Hepatocyte (in vitro differentiated cells): ENCODE data around the gene ZNF394. TPM values are rescaled to one million over a fixed set of nuclear protein-coding genes. Genes with fewer than 3 reads are reported as not detected.
A peak's percentile ranks its signal among the peaks of the same experiment; 100 is the strongest.

Experiments
- DNase-seq: peaks from one replicate; pipeline ENCODE4 v3.0.0-alpha.2; 2016; ENCODE audit warnings: low spot score
- H2AFZ ChIP-seq: fragments of 200-600 bp; sonication (generic); 2 replicates; pipeline ENCODE4 v1.6.0; 2016; ENCODE audit warnings: antibody characterized with exemption, mild to moderate bottlenecking
- H3K27ac ChIP-seq: fragments of 200-600 bp; sonication (generic); 2 replicates; pipeline ENCODE4 v1.5.1; 2016; ENCODE audit warnings: mild to moderate bottlenecking
- H3K27me3 ChIP-seq: fragments of 200-600 bp; sonication (generic); 2 replicates; pipeline ENCODE4 v1.6.1; 2016
- H3K36me3 ChIP-seq: fragments of 200-600 bp; sonication (generic); replicated peaks from 2 replicates; pipeline ENCODE4 v1.5.1; 2016; ENCODE audit warnings: low read depth; ENCODE audit not compliant: insufficient read depth
- H3K4me1 ChIP-seq: fragments of 200-600 bp; sonication (generic); 2 replicates; pipeline ENCODE4 v1.5.1; 2016; ENCODE audit warnings: mild to moderate bottlenecking, moderate library complexity; ENCODE audit not compliant: insufficient read depth
- H3K4me2 ChIP-seq: fragments of 200-600 bp; sonication (generic); 2 replicates; pipeline ENCODE4 v1.6.0; 2016
- H3K4me3 ChIP-seq: fragments of 200-600 bp; sonication (generic); 2 replicates; pipeline ENCODE4 v1.5.1; 2016; ENCODE audit warnings: mild to moderate bottlenecking
- H3K79me2 ChIP-seq: fragments of 200-600 bp; sonication (generic); 2 replicates; pipeline ENCODE4 v1.6.0; 2017; ENCODE audit warnings: mild to moderate bottlenecking
- H3K9me2 ChIP-seq: fragments of 200-600 bp; sonication (generic); replicated peaks from 2 replicates; pipeline ENCODE4 v1.6.0; 2017; ENCODE audit warnings: mild to moderate bottlenecking; ENCODE audit not compliant: insufficient read depth
- H3K9me3 ChIP-seq: fragments of 200-600 bp; sonication (generic); 2 replicates; pipeline ENCODE4 v1.5.1; 2016; ENCODE audit warnings: low read depth, mild to moderate bottlenecking
- H4K20me1 ChIP-seq: fragments of 200-600 bp; sonication (generic); 2 replicates; pipeline ENCODE4 v1.6.0; 2016; ENCODE audit warnings: mild to moderate bottlenecking; ENCODE audit not compliant: insufficient read depth, poor library complexity, severe bottlenecking
- CTCF ChIP-seq: fragments of 200-600 bp; sonication (generic); IDR thresholded peaks from 2 replicates; pipeline ENCODE4 v1.5.1; 2016; ENCODE audit warnings: antibody characterized with exemption, mild to moderate bottlenecking; ENCODE audit not compliant: poor library complexity
- EZH2 ChIP-seq: fragments of 200-600 bp; sonication (generic); IDR thresholded peaks from 2 replicates; pipeline ENCODE4 v1.6.1; 2016; ENCODE audit warnings: antibody characterized with exemption, mild to moderate bottlenecking, borderline replicate concordance
- EZH2phosphoT487 ChIP-seq: fragments of 200-600 bp; sonication (generic); IDR thresholded peaks from one replicate; pipeline ENCODE4 v1.6.1; 2018; ENCODE audit warnings: antibody characterized with exemption, mild to moderate bottlenecking, low read depth, moderate library complexity; ENCODE audit not compliant: unreplicated experiment, severe bottlenecking
- WGBS: methylation state at CpG from one replicate; pipeline ENCODE4 v1.1.6; 2016; ENCODE audit warnings: low lambda C conversion rate; ENCODE audit errors: missing lambda C conversion rate; 5-methylcytosine and 5-hydroxymethylcytosine counted together
- polyA plus RNA-seq: library from polyadenylated mRNA; unstranded; fragments of >200 nt; fragmentation: Nextera tagmentation; extraction: Ambion mirVana; gene quantifications from 2 replicates; pipeline ENCODE4 v1.2.1, GENCODE V29; 2016
- total RNA-seq: library from RNA; depleted of rRNA; stranded (reverse); fragments of >200 nt; gene quantifications from 2 replicates; pipeline ENCODE4 v1.2.3, GENCODE V29; 2014

ZNF394 gene
- total and polyA plus RNA-seq, 2 experiments from 2014 or later = 18.4 to 19.4 TPM

GRCh38 chr7:99449326-99449725 lies 50.8 kb downstream of the ZNF394 start:
- Histone ChIP-seq H3K79me2 (peaks cover 9% of the 10 kb centered on the region), H3K27me3 (no peaks in the 10 kb centered on the region), H3K9me3 (no peaks in the 10 kb centered on the region), H2AFZ (no peak overlapping the region), H3K4me1 (no peaks in the 10 kb centered on the region), H3K27ac (no peak overlapping the region), H3K36me3 (no peaks in the 10 kb centered on the region), H3K4me3 (no peak overlapping the region), H3K9me2 (no peaks in the 10 kb centered on the region), H4K20me1 (no peaks in the 10 kb centered on the region), H3K4me2 (no peak overlapping the region)
- 95% methylated on average over 5 of the region's 5 CpGs for WGBS
- TF ChIP-seq EZH2 (no peak), EZH2phosphoT487 (no peak), CTCF (no peak)
- DNase-seq = no peak

- no peaks in the 10 kb centered on the region for H4K20me1 ChIP-seq
- TF ChIP-seq EZH2 (no peak), CTCF (no peak)
- H2AFZ ChIP-seq = no peak overlapping the region
- peaks cover 10% of the 10 kb centered on the region for H3K79me2 ChIP-seq
- 97% methylated on average over 10 of the region's 10 CpGs for WGBS
- no peak overlapping the region for H3K4me3 ChIP-seq
- H3K9me2 ChIP-seq = no peaks in the 10 kb centered on the region
- no peaks in the 10 kb centered on the region for H3K4me1 ChIP-seq
- H3K9me3 ChIP-seq = no peaks in the 10 kb centered on the region
- no peaks in the 10 kb centered on the region for H3K27me3 ChIP-seq
- no peak overlapping the region for H3K27ac ChIP-seq
- no peaks in the 10 kb centered on the region for H3K36me3 ChIP-seq
- no peak for DNase-seq
- H3K4me2 ChIP-seq = no peak overlapping the region
These were observed 51.2 kb downstream of the ZNF394 start for GRCh38 chr7:99448855-99449254.

GRCh38 chr7:99447943-99448342 lies 52.1 kb downstream of the ZNF394 start:
- peak; percentile 3 for TF ChIP-seq CTCF
- TF ChIP-seq EZH2phosphoT487 = no peak
- no peak overlapping the region for H2AFZ ChIP-seq
- no peaks in the 10 kb centered on the region for H3K36me3 ChIP-seq
- H3K4me1 ChIP-seq = no peaks in the 10 kb centered on the region
- no peak overlapping the region for H3K4me3 ChIP-seq
- WGBS = 96% methylated on average over 10 of the region's 10 CpGs
- peaks cover 11% of the 10 kb centered on the region for H3K79me2 ChIP-seq
- H4K20me1 ChIP-seq = no peaks in the 10 kb centered on the region
- no peaks in the 10 kb centered on the region for H3K9me2 ChIP-seq
- DNase-seq = no peak
- H3K27me3 ChIP-seq = no peaks in the 10 kb centered on the region
- H3K27ac ChIP-seq = no peak overlapping the region
- no peak overlapping the region for H3K4me2 ChIP-seq
- no peaks in the 10 kb centered on the region for H3K9me3 ChIP-seq

- Histone ChIP-seq H3K9me2 (no peaks in the 10 kb centered on the region), H3K4me3 (no peak overlapping the region), H2AFZ (no peak overlapping the region), H3K9me3 (no peaks in the 10 kb centered on the region), H3K79me2 (peaks cover 24% of the 10 kb centered on the region), H3K27ac (no peak overlapping the region), H4K20me1 (no peaks in the 10 kb centered on the region), H3K4me2 (no peak overlapping the region), H3K36me3 (no peaks in the 10 kb centered on the region), H3K4me1 (no peaks in the 10 kb centered on the region), H3K27me3 (no peaks in the 10 kb centered on the region)
- TF ChIP-seq CTCF (no peak), EZH2 (no peak), EZH2phosphoT487 (no peak)
- 98% methylated on average over 4 of the region's 4 CpGs for WGBS
- DNase-seq = no peak
These were observed 54.0 kb downstream of the ZNF394 start for GRCh38 chr7:99446096-99446495.

Other genes starting within 250 kb of the ZNF394 start
- gene MYH16, start 227.4 kb downstream of the ZNF394 start, total RNA-seq = 0.13 TPM in 1 of 2 replicates, not detected in the other
- not detected in 2 replicates for gene MYH16, start 227.4 kb downstream of the ZNF394 start, polyA plus RNA-seq
- gene ARPC1A, start 174.4 kb downstream of the ZNF394 start, total RNA-seq = 158 and 166 TPM in 2 replicates
- gene ARPC1A, start 174.4 kb downstream of the ZNF394 start, polyA plus RNA-seq = 190 and 194 TPM in 2 replicates
- 139 and 153 TPM in 2 replicates for gene ARPC1B, start 125.6 kb downstream of the ZNF394 start, total RNA-seq
- gene ARPC1B, start 125.6 kb downstream of the ZNF394 start, polyA plus RNA-seq = 199 and 205 TPM in 2 replicates
- gene PDAP1, start 91.7 kb downstream of the ZNF394 start, total RNA-seq = 93.9 and 110 TPM in 2 replicates
- 52.6 and 76.5 TPM in 2 replicates for gene PDAP1, start 91.7 kb downstream of the ZNF394 start, polyA plus RNA-seq
- gene BUD31, start 91.3 kb downstream of the ZNF394 start, total RNA-seq = 77.5 and 87.7 TPM in 2 replicates
- 233 and 235 TPM in 2 replicates for gene BUD31, start 91.3 kb downstream of the ZNF394 start, polyA plus RNA-seq
- 9.2 and 11.3 TPM in 2 replicates for gene PTCD1, start 61.5 kb downstream of the ZNF394 start, total RNA-seq
- 7.0 and 10.8 TPM in 2 replicates for gene PTCD1, start 61.5 kb downstream of the ZNF394 start, polyA plus RNA-seq
- gene CPSF4, start 61.3 kb downstream of the ZNF394 start, total RNA-seq = 25.3 and 37.6 TPM in 2 replicates
- gene CPSF4, start 61.3 kb downstream of the ZNF394 start, polyA plus RNA-seq = 35.1 and 41.1 TPM in 2 replicates
- 2,783 and 3,615 TPM in 2 replicates for gene ATP5MF, start 34.1 kb downstream of the ZNF394 start, total RNA-seq
- 785 and 822 TPM in 2 replicates for gene ATP5MF, start 34.1 kb downstream of the ZNF394 start, polyA plus RNA-seq
- gene ZNF789, start 27.4 kb downstream of the ZNF394 start, total RNA-seq = 7.0 and 11.3 TPM in 2 replicates
- 5.5 and 8.1 TPM in 2 replicates for gene ZNF789, start 27.4 kb downstream of the ZNF394 start, polyA plus RNA-seq
- gene ZKSCAN5, start 4.4 kb upstream of the ZNF394 start, total RNA-seq = 10.6 and 11.3 TPM in 2 replicates
- 6.2 and 6.9 TPM in 2 replicates for gene ZKSCAN5, start 4.4 kb upstream of the ZNF394 start, polyA plus RNA-seq
- gene FAM200A, start 51.8 kb upstream of the ZNF394 start, total RNA-seq = 6.3 and 7.2 TPM in 2 replicates
- 3.7 and 4.4 TPM in 2 replicates for gene FAM200A, start 51.8 kb upstream of the ZNF394 start, polyA plus RNA-seq
- 69.6 and 76.3 TPM in 2 replicates for gene ZNF655, start 58.4 kb upstream of the ZNF394 start, total RNA-seq
- gene ZNF655, start 58.4 kb upstream of the ZNF394 start, polyA plus RNA-seq = 39.4 and 48.8 TPM in 2 replicates
- 0.20 and 0.24 TPM in 2 replicates for gene TMEM225B, start 98.0 kb upstream of the ZNF394 start, total RNA-seq
- 0.12 and 1.8 TPM in 2 replicates for gene TMEM225B, start 98.0 kb upstream of the ZNF394 start, polyA plus RNA-seq
- gene ZSCAN25, start 116.7 kb upstream of the ZNF394 start, total RNA-seq = 11.4 and 18.8 TPM in 2 replicates
- 8.4 and 11.4 TPM in 2 replicates for gene ZSCAN25, start 116.7 kb upstream of the ZNF394 start, polyA plus RNA-seq
- gene CYP3A5, start 179.7 kb upstream of the ZNF394 start, total RNA-seq = 279 and 345 TPM in 2 replicates
- gene CYP3A5, start 179.7 kb upstream of the ZNF394 start, polyA plus RNA-seq = 194 and 228 TPM in 2 replicates
- 770 and 803 TPM in 2 replicates for gene CYP3A7, start 234.9 kb upstream of the ZNF394 start, total RNA-seq
- 311 and 444 TPM in 2 replicates for gene CYP3A7, start 234.9 kb upstream of the ZNF394 start, polyA plus RNA-seq